ENCODE measurements around the gene GARS1.
"Not testable (repeated sequence)": the region's sequence is repeated elsewhere in the genome, so short reads cannot be mapped to it uniquely, and the experiment has no call there.

GARS1 gene

DNA sequence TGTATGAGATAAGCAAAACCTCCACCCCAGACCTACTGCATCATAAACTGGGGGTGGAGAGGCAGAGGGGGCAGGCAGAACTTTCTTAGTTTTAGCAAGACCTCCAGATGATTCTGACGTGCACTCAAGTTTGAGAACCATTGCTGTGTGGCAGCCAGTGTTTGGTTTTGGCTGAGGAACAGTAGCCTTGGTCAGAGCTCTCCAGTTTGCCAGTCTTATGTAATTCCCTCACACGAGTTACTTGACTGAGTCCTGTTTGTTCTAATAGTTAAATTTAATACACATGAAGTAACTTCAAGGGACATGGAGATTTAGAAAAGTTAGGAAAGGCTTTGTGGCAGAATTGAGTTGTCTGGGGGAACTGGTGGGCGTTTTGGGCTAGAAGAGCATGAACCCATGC is 38.5 kb downstream of the GARS1 start:
- no peak for DNase-seq

DNA sequence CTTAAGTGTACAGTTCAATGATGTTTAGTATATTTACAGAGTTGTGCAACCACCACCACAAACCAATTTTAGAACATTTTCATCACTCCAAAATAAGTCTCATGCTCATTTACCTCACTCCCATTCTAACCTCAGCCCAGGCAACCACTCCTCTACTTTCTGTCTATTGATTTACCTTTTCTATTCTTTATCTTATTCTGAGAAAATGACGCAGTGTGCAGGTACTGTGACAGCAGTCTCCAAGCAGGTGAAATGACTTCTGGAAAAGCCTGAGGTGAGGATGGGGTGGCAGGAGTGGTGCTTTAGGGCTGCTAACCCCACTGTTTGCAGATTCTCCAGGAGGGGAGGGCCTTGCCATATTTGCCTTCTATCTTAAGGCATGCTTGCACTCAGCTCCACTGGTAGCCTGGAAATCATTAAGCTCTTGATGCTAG is 39.5 kb downstream of the GARS1 start:
- no peak for DNase-seq

DNA sequence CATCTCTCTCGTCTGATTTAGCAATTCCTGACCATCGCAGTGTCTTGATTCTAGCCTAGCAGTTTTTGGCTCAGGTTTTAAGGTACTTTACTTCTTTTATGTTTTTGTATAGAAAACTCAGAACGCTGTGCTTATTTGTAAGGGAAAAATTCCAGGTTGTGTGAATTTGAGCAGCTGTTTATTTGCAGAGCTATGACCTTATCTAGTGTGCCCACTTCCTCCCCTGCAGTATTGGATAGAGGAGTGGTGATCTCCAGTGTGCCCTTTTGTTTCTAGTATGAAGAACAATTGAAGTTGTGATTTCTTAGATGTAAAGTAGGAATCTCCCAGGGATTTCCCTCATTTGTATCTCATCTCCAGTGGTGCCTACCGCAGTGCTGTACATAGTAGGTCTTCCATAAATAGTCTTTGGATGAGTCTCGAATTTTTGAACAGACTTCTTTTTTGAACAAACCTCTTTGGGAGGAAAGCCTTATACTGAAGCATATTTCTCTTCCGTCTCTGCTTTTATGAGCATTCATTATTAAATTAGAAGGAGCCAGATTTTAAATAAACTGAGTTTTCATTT is 40.0 kb downstream of the GARS1 start:
- no peak for DNase-seq

DNA sequence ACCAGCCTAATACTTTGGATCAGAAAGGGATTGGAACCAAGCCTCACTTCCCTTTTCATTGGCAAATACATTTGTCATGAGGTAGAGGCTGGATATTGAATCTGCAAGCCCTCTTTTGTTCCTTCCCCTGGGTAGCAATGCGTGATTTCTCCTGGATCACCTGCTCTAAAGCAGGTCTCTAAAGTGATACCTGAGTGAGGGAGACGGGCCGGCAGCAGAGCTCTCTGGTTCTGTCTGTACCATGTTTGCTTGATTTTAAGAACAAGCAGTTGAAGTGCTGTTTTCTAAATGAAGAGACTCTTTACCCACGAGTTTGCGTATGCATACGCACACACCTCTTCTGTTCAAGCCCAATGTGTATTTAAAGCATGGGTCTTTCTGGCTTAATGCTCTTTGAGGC is 41.1 kb downstream of the GARS1 start:
- DNase-seq = peak; percentile 2

DNA sequence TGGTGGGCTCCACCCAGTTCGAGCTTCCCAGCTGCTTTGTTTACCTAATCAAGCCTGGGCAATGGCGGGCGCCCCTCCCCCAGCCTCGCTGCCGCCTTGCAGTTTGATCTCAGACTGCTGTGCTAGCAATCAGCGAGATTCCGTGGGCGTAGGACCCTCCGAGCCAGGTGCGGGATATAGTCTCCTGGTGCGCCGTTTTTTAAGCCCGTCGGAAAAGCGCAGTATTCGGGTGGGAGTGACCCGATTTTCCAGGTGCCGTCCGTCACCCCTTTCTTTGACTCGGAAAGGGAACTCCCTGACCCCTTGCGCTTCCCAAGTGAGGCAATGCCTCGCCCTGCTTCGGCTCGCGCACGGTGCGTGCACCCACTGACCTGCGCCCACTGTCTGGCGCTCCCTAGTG is 47.6 kb downstream of the GARS1 start:
- DNase-seq = not testable (repeated sequence)

DNA sequence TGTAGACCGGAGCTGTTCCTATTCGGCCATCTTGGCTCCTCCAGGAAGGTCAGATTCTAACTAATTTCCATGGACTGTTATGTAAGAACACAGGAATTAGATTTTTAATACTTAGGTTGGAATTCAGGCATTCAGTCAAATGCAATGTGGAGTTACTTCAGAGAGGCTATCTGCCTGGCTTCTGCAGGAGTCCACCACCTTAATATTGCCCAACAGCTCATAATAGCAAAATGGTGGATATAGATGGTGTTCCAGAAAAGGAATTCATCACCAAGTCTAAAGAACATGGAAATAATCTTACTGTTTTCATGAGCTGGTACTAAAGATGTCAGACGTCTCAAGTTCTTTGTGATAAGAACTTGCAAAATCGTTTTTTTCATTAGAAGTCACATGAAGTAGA is 48.1 kb downstream of the GARS1 start:
- no peak for DNase-seq

DNA sequence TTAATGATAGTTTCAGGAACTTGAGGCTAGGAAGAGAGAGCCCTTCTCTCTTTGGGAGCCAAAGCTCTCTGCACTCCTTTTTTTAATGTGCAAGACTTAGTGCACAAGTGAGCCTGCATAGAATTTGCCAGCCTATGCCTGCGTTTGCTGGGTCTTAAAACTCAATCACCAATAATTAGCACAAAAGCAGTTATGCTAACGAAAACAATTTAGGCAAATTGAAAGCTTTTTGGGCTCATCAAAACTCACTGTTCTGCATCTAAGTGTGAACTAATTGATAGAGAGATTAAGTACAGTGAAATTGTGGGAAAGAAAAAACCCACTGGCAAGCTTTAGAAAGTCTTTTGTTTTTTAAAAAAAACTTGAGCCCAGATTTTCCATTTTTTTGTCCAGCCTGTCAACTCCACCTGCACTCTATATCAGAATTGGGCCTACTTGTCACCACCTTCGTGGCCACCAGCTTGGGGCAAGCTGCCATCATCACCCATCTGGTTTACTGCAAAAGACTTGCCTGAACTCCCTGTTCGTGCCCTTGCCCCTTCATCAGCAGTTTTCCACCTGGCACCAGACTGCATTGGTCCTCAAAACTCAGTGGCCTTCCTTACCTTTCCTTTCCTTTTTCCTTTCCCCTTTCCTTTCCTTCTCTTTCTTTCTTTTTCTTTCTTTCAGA is 49.7 kb downstream of the GARS1 start:
- no peak for DNase-seq

DNA sequence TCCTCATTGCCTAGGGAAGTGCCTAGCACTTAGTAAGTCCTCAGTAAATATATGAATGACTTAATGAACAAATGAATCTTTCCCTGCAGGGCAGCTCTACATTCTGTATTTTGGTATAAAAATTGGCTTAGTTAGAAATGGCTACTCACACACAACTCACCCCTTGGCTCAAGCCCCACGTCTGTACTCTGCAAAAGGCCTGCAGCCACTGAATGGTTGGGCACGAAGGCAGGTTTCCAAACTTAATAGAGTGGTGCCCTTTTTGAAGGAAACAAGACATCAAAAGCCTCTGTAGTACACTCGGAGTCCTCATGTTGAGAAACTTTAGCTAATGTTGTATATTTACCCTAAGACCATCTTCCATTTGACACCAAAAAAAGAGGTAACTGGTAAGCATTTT is 51.0 kb downstream of the GARS1 start:
- no peak for DNase-seq

DNA sequence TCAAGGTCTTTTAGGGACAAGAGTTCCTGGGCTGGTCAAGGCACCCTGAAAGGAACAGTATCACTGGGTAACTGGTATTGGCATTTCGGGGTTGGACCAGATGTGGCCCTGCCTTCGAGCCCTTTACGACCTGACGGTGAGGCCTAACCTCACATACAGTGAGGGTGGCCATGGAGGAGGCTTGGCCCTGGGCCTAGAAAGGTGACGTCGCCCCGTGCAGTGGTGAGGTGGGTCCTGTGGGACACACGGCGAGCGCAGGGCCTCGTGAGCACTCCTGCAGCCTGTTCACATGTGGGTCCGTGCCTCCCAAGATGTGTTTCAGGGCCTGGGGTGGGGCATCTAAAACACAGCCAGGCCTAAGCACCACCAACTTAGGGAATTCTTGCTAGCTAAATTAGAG is 51.5 kb downstream of the GARS1 start:
- DNase-seq = no peak

DNA sequence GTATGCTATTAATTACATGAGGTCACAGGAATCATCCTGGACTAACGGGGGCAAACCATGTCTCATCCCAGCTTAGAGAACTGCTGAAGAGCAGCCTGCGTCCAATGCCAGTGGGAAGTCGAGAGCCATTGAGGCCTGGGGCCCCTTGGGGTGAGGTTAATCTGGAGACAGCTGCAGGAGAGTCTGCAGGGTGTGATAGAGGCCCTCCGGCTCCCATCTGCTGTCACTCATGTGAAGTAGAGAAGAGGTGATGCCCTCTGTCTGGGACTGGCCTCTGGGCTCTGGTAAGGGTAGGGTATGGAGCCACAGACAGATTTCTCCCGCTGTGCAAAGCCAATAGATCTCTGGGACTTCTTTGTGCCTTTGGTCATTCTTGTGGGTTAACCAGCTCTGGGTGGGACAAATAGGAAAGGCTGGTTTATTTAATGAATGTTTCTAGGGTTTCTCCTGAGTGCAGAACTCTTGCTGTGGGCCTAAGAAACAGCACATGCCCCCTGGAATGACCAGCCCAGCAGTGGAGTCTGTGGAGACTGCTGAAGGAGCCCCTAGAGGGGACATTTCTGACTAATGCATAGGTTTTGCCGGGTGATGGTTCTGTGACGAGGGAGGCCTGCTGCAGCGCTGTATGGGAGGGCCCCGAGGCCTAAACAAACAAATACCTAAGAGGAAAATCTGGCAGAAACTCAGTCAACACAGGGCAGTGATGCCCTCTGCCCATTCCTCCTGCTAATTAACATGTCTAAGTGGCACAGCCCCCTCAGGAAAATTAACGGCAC is 53.1 kb downstream of the GARS1 start:
- peak; percentile 17 for DNase-seq

DNA sequence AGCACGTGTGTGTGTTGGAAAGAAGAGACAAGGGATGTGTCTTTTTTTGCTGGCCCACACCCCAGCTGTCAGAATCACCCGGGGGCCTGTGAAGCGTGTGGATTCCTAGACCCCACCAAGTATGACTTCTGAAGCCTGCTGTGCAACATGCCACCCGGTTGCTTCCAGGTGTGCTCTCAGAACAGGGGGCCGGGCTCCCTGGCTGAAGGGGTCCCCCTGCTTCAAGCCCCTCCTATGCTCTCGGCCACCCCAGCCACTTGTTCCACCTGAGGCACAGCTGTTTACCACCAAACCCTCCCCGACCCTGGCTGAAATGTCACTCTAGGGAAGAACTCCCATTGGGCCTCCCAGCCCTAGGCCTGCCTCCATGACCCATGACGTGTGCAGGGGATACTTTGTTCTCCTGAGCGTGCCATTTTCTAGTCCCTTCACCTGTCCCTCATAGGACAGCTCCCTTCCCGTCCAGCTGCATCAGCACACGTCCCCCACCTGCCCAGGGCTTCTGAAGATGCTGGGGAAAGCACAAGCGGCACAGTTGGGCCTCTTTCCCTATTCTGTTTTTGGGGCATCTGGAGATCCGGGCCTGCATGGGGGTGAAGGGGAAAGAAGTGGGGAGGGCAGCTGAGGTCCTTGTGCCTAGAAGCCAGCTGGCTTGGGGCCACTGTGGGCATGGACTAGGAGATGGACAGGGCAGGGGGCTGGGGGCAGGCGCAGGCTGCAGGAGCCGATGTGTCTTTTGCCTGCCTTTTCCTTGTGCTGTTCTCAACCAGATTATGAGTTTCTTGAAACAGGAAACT is 54.3 kb downstream of the GARS1 start:
- DNase-seq = no peak

DNA sequence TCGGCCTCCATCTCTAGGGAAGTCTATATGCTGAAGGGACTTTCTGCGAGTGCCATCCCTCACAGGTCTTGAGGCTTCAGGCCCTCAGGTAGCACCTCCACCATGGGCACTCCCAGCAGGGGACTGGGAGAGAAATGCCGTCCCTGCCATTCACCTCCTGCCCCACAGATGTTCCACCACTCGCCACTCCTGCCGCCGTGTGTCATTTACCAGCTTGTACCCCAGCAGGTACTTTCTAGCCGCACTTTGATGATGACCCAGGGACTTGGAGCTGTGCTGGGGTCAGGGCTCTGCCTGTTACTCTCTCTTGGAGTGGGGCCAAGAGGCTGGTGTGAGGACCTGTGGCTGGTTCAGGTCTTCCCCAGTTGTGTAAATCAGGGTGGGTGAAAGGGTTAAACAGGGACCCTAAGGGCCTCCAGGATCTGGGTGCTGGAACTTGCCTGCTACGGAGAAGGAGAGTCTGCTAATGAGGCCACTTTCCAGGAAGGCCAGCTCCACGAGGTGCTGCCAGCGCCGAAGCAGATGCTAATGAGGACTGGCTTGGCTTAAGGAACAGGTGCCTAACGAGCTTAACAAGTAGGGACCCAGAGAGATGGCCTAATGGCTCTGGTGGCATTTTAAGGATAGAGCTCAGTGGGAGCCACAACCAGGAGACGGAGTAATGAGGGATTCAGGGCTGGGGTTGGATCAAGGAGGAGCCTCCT is 55.2 kb downstream of the GARS1 start:
- peak; percentile 6 for DNase-seq

DNA sequence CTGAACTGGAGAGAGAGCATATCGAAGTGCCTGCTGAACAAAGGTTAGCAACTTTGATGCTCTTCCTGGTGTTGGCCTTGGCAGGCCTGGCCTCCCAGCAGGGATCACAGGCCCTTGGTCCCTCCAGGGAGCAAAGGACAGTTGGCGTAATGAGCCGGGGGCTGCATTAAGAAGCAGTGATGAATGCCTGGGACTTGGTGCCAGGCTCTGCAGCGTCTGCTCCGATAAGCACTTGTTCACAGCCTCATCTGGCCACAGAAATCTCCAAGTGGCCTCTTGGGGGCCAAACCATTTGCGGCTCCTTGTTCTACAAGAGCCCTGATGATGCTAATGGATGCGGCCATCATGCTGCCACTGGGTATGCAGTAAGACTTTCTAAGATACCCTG is 55.7 kb downstream of the GARS1 start:
- peak; percentile 75 for DNase-seq

DNA sequence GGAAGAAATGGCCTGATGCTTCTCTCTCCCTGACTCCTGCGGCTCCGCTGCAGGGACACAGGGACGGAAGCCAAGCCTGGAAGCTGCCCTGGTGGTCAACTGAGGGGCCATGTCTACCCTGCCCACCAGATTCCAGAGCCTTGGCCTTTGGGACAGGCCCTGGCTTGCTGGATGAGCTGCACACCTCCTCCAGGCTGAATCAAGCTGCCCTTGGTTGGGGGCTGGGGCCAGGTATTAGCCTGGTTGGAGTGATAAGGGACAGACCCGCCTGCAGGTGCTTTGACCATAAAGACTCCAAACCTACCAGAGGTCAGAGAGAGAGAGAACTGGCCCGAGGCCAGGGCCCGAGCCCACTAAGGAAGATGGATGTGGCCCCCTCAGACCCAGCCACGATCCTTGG is 57.5 kb downstream of the GARS1 start:
- no peak for DNase-seq

DNA sequence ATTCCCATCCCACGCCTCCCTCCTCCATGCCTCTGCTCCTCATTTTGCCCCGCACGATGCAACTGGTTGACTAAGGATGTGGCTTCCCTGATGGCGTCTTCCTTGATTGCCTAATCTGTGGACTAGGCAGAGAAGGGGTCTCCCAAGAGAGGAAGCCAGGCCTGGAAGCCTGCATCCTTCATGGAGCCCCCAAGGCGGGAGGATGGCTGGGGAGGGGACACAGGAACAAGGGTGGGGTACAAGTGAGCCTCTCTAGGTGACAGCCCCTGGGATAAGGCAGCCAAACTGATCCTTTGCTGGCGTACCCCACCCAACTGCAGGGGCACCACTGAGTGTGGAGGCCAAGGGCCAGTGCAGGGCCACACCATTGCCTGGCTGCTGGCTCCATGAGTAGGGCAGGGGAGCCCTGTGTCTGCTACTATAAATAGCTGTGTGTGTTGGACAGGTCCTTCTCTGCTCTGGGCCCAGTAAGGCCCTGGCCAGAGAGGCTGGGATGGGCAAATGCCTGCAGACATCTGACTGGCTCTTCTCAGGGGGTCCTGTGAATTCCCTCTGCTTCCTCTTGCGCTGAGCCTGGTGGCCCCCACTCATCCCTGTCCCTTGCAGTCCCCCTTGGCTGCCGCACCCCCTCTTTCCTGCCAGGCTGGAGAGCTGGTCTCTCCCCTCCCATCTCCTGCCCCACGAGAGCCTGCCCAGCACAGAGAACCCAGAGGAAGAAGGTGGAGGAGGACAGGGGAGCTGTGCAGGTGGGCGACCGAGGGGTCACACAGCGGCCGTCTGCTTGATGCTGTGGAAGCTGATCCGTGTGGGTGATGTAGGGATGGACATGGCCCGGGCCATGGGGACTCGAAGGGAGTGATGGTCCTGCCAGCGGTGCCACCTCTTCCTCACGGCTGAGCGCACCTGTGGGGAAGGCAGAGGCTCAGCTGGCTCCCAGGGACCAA is 58.3 kb downstream of the GARS1 start:
- DNase-seq = no peak

DNA sequence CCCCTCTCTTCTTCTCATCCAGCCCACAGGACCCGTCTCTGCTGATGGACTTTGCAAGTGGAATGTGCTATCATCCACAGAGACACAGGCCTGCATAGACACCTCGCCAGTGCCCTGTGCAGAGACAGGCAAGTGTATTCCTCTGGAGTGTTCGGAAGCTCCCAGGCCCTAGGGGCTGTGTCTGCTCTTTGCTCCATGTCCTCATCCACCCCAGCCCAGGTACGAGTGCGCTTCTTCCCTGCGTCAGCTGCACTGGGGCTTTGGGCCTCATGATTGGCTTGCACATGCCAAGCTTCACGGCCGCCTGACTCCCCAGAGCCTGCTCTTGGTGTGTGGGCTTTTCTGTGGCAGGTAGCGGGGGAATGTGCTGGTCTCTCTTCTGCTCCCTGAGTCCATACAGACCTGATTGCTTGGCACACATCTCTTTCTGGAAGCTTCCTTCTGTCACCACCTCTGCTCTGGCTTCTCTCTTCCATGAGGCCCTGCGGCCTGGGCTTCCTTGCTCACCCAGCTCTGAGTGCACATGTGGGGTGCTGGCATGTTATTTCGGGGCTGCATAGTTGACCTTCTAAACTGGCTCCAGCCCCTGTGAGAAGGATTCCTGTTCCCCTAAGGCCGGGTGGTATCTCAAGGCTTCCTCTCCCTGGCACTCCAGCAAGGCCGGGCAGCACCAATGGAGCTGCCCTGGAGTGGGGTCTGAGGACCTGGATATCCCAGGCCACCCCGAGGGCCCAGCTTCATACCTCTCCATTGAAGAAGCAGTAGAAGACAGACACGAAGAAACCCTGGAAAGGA is 59.8 kb downstream of the GARS1 start:
- no peak for DNase-seq

DNA sequence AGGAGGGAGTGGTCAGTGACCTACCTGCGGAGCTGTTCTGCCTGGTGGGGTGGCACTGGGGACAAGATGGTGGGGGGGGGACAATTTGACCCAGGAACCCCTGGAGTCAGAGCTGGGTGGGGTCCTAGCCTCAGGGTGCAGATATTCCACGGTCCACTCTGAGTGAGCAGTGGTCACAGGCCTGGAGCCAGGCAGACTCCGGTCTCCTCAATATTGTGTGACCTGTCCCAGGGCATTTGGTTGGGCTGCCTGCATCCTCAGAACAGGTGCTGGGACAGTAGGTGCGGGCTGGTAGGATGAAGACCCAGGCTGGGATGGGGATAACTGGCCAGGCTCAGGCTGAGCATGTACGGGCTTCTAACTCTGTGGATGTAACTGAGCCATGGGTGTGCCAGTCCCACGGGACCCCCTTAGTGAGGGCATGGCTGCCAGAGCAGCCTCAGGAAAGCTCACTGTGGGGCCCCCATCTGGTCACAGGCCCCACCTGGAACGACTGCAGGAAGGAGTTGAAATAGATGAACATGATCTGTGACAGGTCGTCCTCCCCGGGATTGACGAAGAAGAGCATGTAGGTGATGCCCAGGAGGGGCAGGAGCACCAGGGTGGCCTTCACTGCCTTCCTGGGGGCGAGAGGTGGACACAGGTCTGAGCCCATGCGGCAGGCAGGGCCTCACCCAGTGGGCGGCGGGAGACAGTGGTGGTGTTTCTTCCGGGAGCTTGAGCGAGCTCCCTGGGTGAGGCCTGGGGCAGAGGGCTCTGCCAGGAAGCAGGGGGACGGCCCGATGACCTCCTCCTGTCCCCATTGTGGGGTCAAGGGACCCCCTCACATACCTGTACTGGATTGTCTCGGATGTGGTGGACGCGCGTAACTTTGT is 60.7 kb downstream of the GARS1 start:
- DNase-seq = no peak

DNA sequence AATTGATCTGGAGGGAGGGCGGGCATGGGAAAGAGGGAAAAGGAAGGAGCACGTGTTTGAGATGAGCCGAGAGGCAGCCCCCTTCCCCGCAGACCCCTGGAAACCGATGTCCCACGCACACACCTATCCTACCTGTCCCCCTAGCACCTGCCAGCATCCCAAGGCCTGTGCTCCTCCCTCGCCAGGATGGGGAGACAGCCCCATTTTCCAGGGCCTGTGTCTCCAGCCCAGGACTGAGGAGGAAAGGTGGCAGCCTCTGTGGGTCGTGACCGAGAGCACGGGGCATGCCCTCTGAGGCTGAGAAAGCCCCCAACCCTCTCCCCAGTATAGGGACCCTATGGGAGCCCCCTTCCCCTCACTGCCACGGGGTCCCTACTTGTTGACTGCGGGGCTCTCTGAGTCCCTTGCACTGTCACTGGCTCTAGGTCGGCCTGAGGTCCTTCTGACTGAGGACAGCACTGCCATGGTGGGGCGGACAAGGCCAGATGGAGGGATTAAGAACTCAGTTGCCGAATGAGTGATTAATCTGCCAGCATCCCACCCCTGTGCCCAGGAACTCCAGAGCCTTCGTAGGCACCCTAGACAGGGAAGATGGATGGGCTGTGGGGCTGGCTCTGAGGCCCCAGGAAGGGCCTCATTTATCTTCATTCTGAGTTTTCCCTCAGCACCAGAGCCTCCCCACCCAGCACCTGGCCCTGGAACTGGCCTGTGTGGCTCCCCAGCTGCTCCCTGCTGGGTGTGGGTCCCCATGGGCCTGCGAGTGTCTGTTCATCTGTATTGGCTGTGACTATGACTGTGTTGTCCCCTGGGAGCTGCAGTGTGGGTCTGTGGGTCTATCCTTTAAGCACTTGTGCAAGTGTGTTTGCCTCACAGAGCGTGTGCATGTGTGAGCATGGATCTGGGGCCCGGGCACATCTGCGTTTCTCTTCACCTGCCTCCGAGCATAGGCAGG is 61.6 kb downstream of the GARS1 start:
- no peak for DNase-seq

DNA sequence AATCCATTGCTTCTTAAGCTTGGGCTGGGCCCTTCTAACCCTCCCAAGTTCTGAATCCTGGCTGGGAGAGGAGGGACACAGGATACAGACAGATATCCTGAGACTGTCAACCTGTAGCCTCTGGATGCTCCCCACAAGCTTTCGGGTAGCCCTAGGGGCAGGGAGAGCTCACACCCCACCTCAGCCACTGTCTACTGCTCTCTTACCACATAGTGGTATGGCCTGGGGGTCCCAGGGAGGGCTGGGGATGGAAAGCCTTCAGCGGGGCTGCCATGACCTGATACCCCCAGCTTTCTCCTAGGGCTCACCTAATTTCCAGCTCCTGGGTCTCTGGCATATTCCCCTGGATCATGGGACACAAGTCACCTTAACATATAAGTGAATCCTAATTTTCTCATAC is 62.5 kb downstream of the GARS1 start:
- DNase-seq = no peak

All from eye (tissue), 1 donor.